B cell (primary cell): ENCODE results near the gene RAD50. TPM values are rescaled to one million over a fixed set of nuclear protein-coding genes. Genes with fewer than 3 reads are reported as not detected.
"Not testable (repeated sequence)": the region's sequence is repeated elsewhere in the genome, so short reads cannot be mapped to it uniquely, and the experiment has no call there.

Source experiments
- ATAC-seq: fragments of 200-7000 bp; cut with Tn5 transposase; one replicate; pipeline ENCODE4 v1.10.0; 2021; ENCODE audit warnings: low read depth, mild to moderate bottlenecking, moderate number of reproducible peaks, moderate library complexity
- CTCF ChIA-PET: fragments of 350-600 bp; sonication (Branson Sonifier 250); formaldehyde crosslinking; loops from one replicate; lab custom pipeline; 2021; ENCODE audit warnings: antibody characterized with exemption, inconsistent platforms; lab: Charles Lee
- POLR2A ChIA-PET: fragments of 350-600 bp; sonication (Branson Sonifier 250); formaldehyde crosslinking; loops from one replicate; lab custom pipeline; 2021; ENCODE audit warnings: antibody characterized with exemption; lab: Charles Lee
- DNase-seq: peaks from one replicate; pipeline ENCODE4 v3.0.0; 2013
- H2AFZ ChIP-seq: 2 replicates; pipeline ENCODE4 v1.6.1; 2012; ENCODE audit warnings: mild to moderate bottlenecking, low read depth, low read length; ENCODE audit not compliant: insufficient read depth, poor library complexity, severe bottlenecking
- H3K27ac ChIP-seq, 2 donors: 1 replicate in 1 of 2; 2 replicates in 1 of 2; pipeline ENCODE4 v1.5.1; 2012 to 2013; ENCODE audit warnings: low read length in 2 of 2, mild to moderate bottlenecking in 2 of 2, moderate library complexity in 1 of 2
- H3K27me3 ChIP-seq, 4 experiments: fragments of 200-600 bp in 1 of 4; sonication (generic) in 1 of 4; replicated peaks in 1 of 4; 1 replicate in 2 of 4; 2 replicates in 2 of 4; pipeline versions ENCODE4 v1.6.1 to v1.7.0; 2013 to 2016; ENCODE audit warnings: low read length in 3 of 4, mild to moderate bottlenecking in 2 of 4, mixed read lengths in 1 of 4, moderate library complexity in 1 of 4; ENCODE audit not compliant: insufficient read depth in 4 of 4, control insufficient read depth in 3 of 4; ENCODE audit errors: control extremely low read depth in 1 of 4
- H3K36me3 ChIP-seq, 2 experiments: replicated peaks in 1 of 2; 1 replicate in 1 of 2; 2 replicates in 1 of 2; pipeline versions ENCODE4 v1.6.1 to v1.7.1; 2013; ENCODE audit warnings: low read length in 1 of 2; ENCODE audit not compliant: insufficient read depth in 2 of 2, control insufficient read depth in 1 of 2; ENCODE audit errors: control extremely low read depth in 1 of 2, extremely low read depth in 1 of 2
- H3K4me1 ChIP-seq, 2 donors: fragments of 200-600 bp in 1 of 2; sonication (generic) in 1 of 2; 1 replicate in 1 of 2; 2 replicates in 1 of 2; pipeline versions ENCODE4 v1.5.1 to v1.6.1; 2013 to 2017; ENCODE audit warnings: low read length in 2 of 2; ENCODE audit not compliant: control insufficient read depth in 2 of 2, insufficient read depth in 2 of 2
- H3K4me2 ChIP-seq: replicated peaks from 2 replicates; pipeline ENCODE3; 2012; ENCODE audit warnings: mild to moderate bottlenecking, low read depth, low read length; ENCODE audit not compliant: poor library complexity, severe bottlenecking
- H3K4me3 ChIP-seq, 5 experiments: fragments of 200-600 bp in 1 of 5; sonication (generic) in 1 of 5; 1 replicate in 3 of 5; 2 replicates in 2 of 5; pipeline versions ENCODE4 v1.5.1 to v1.7.0; 2011 to 2016; ENCODE audit warnings: low read length in 4 of 5, mild to moderate bottlenecking in 4 of 5, low read depth in 2 of 5, control low read depth in 1 of 5, moderate library complexity in 1 of 5; ENCODE audit not compliant: insufficient read depth in 1 of 5; ENCODE audit errors: control extremely low read depth in 1 of 5, extremely low read depth in 1 of 5
- H3K79me2 ChIP-seq: fragments of 200-600 bp; sonication (generic); one replicate; pipeline ENCODE4 v1.6.0; 2016; ENCODE audit warnings: low read length; ENCODE audit not compliant: control insufficient read depth, insufficient read depth
- H3K9ac ChIP-seq: fragments of 200-600 bp; sonication (generic); 2 replicates; pipeline ENCODE4 v1.6.1; 2017; ENCODE audit warnings: mild to moderate bottlenecking, low read length, moderate library complexity
- H3K9me3 ChIP-seq, 3 donors: one replicate each; pipeline versions ENCODE4 v1.6.1 to v1.7.1; 2013; ENCODE audit warnings: low read length in 2 of 3; ENCODE audit not compliant: control insufficient read depth in 2 of 3, insufficient read depth in 1 of 3; ENCODE audit errors: control extremely low read depth in 1 of 3
- H4K20me1 ChIP-seq: 2 replicates; pipeline ENCODE4 v1.6.0; 2012; ENCODE audit warnings: mild to moderate bottlenecking, low read length; ENCODE audit not compliant: insufficient read depth, control insufficient read depth, poor library complexity, severe bottlenecking
- H3K27ac Mint-ChIP-seq: one replicate; pipeline ENCODE4 v1.8.0; 2021; ENCODE audit warnings: mixed read lengths
- H3K27me3 Mint-ChIP-seq: one replicate; pipeline ENCODE4 v1.8.0; 2021; ENCODE audit warnings: mixed read lengths
- H3K4me1 Mint-ChIP-seq: one replicate; pipeline ENCODE4 v1.8.0; 2021; ENCODE audit warnings: mixed read lengths
- H3K4me3 Mint-ChIP-seq: one replicate; pipeline ENCODE4 v1.8.0; 2021; ENCODE audit warnings: mixed read lengths
- H3K9me3 Mint-ChIP-seq: one replicate; pipeline ENCODE4 v1.8.0; 2022; ENCODE audit warnings: mixed read lengths; ENCODE audit not compliant: insufficient read depth
- CTCF ChIP-seq: fragments of 200-600 bp; IDR thresholded peaks from one replicate; pipeline ENCODE4 v1.8.0; 2022; ENCODE audit warnings: antibody characterized with exemption, mild to moderate bottlenecking
- EZH2 ChIP-seq: IDR thresholded peaks from 2 replicates; pipeline ENCODE4 v1.6.1; 2012; ENCODE audit warnings: borderline replicate concordance, low read depth, mild to moderate bottlenecking, moderate library complexity, low read length; ENCODE audit not compliant: insufficient read depth, poor library complexity, severe bottlenecking
- WGBS: methylation state at CpG from one replicate; pipeline ENCODE4 v1.1.5; 2013; ENCODE audit warnings: missing lambda C conversion rate; ENCODE audit not compliant: insufficient coverage; 5-methylcytosine and 5-hydroxymethylcytosine counted together
- intact Hi-C: fragments of 100-400 bp; cut with micrococcal nuclease; formaldehyde crosslinking; loops from one replicate; pipeline ENCODE4 v1.10.0; 2022
- polyA plus RNA-seq: library from polyadenylated mRNA; depleted of rRNA; stranded (reverse); fragments of >200 nt; gene quantifications from 2 replicates; pipeline ENCODE4 v1.2.3, GENCODE V29; 2012
- total RNA-seq, 2 donors: library from RNA; stranded (reverse); fragments of 120-200 nt in 1 of 2; gene quantifications; 1 replicate in 1 of 2; 2 replicates in 1 of 2; pipeline versions ENCODE4 v1.2.3 to v1.2.4, GENCODE V29; 2013 to 2022

RAD50 gene
- total and polyA plus RNA-seq, 2 donors (not counting 1 experiment from before 2014, with no cell fraction given) = 11.2 to 32.7 TPM

GRCh38 chr5:132689513-132689912 is 132.7 kb downstream of the RAD50 start:
- Histone ChIP-seq H3K27ac (no peak overlapping the region), H3K36me3 (no peaks in the 10 kb centered on the region), H3K9ac (no peak overlapping the region), H3K4me2 (no peak overlapping the region), H3K79me2 (no peaks in the 10 kb centered on the region), H3K27me3 (no peaks in the 10 kb centered on the region), H3K4me1 (peaks cover 0 to 7% of the 10 kb centered on the region in 2 donors), H3K4me3 (no peak overlapping the region), H4K20me1 (no peaks in the 10 kb centered on the region), H3K9me3 (no peaks in the 10 kb centered on the region), H2AFZ (no peak overlapping the region)
- no peak for ATAC-seq
- TF ChIP-seq CTCF (no peak), EZH2 (no peak)
- 95% methylated on average over 5 of the region's 7 CpGs for WGBS
- Mint-ChIP-seq H3K9me3 (peaks cover 2% of the 10 kb centered on the region), H3K4me3 (no peak overlapping the region), H3K27ac (no peak overlapping the region), H3K27me3 (peaks cover 3% of the 10 kb centered on the region), H3K4me1 (peaks cover 21% of the 10 kb centered on the region)
- POLR2A ChIA-PET = no interaction called here
- intact Hi-C loops = no loop called here
- DNase-seq = no peak
- CTCF ChIA-PET = no interaction called here

GRCh38 chr5:132690156-132690555 is 133.4 kb downstream of the RAD50 start:
- no peak overlapping the region for H3K27ac Mint-ChIP-seq
- H3K27me3 Mint-ChIP-seq = peaks cover 3% of the 10 kb centered on the region
- H3K36me3 ChIP-seq = no peaks in the 10 kb centered on the region
- WGBS = no CpG with 5 or more reads among the region's 3 CpGs
- no peak for TF ChIP-seq CTCF
- TF ChIP-seq EZH2 = no peak
- intact Hi-C loops = no loop called here
- POLR2A ChIA-PET = no interaction called here
- DNase-seq (no peak), ATAC-seq (no peak)
- CTCF ChIA-PET = no interaction called here
- H3K4me1 Mint-ChIP-seq = peaks cover 21% of the 10 kb centered on the region
- no peak overlapping the region for H3K9ac ChIP-seq
- no peaks in the 10 kb centered on the region for H4K20me1 ChIP-seq
- H3K27ac ChIP-seq = no peak overlapping the region
- H3K9me3 Mint-ChIP-seq = peaks cover 2% of the 10 kb centered on the region
- H3K9me3 ChIP-seq = no peaks in the 10 kb centered on the region
- H3K27me3 ChIP-seq = no peaks in the 10 kb centered on the region
- H3K4me3 Mint-ChIP-seq = no peak overlapping the region
- no peak overlapping the region for H3K4me3 ChIP-seq
- H2AFZ ChIP-seq = no peak overlapping the region
- no peak overlapping the region for H3K4me2 ChIP-seq
- no peaks in the 10 kb centered on the region for H3K79me2 ChIP-seq
- peaks cover 0 to 7% of the 10 kb centered on the region in 2 donors for H3K4me1 ChIP-seq

GRCh38 chr5:132691755-132692631 is 135.2 kb downstream of the RAD50 start:
- ATAC-seq, H3K27ac Mint-ChIP-seq, H3K9ac ChIP-seq, POLR2A ChIA-PET, H3K27ac ChIP-seq, H4K20me1 ChIP-seq, H3K27me3 Mint-ChIP-seq, H3K79me2 ChIP-seq, H3K4me3 Mint-ChIP-seq, H3K9me3 Mint-ChIP-seq, H3K27me3 ChIP-seq, H3K9me3 ChIP-seq, H2AFZ ChIP-seq, H3K4me1 ChIP-seq, H3K4me2 ChIP-seq, H3K36me3 ChIP-seq, H3K4me3 ChIP-seq, DNase-seq, intact Hi-C loops, CTCF ChIA-PET: not testable (repeated sequence)
- peaks cover 20% of the 10 kb centered on the region for H3K4me1 Mint-ChIP-seq
- WGBS = 100% methylated on average over 2 of the region's 5 CpGs
